Left forelimb (tissue), 1 donor: Measurements from ENCODE around the gene PRKG1.

ENCODE experiments used
- DNase-seq: peaks from one replicate; pipeline ENCODE4 v3.0.0-alpha.2; 2018; ENCODE audit warnings: low spot score

PRKG1 gene

GRCh38 chr10:52265131-52265926 is 1191.0 kb downstream of the PRKG1 start:
- DNase-seq: no peak

DNA sequence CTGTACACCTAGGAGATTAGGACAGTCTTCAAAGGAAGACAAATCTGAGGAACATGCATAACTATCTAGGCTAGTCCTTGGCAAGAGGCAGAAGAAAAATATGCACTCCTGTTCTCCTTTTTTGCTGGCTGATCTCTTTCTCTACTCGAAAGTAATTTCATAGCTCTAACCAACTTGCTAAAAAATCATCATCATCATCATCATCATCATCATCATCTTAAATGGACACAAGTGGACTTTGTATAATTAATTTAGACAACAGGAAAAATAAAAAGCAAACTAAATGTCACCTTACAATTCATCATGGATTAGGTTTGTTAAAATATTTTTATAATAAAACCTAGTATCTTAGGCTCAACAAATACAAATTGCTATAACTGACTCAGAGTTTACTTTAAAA is 1192.6 kb downstream of the PRKG1 start:
- no peak for DNase-seq

- no peak for DNase-seq
Measured at GRCh38 chr10:52268790-52269189, 1194.5 kb downstream of the PRKG1 start.

GRCh38 chr10:52269233-52269632 is 1194.9 kb downstream of the PRKG1 start:
- DNase-seq: no peak

GRCh38 chr10:52276163-52276562 is 1201.9 kb downstream of the PRKG1 start:
- DNase-seq: no peak

- DNase-seq: no peak
Measured at GRCh38 chr10:52276986-52277385, 1202.7 kb downstream of the PRKG1 start.

DNA sequence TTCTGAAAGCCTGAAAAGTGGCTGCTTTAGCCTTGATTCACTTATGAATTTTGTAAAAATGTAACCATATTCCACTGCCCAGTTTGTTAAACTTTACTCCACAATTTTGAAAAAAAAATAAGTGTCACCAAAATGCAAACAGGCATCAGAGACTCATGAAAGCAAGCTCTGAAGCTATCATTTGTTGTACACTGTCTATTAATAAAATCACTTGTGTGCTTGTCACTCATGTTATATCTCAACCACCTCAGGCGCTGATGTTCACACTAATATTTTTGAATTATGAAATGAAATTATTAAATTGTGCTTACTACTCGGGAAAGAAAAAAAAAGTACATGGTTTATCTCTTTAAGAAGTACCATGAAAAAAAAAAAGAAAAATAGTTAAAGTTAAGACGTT is 1205.3 kb downstream of the PRKG1 start:
- no peak for DNase-seq

DNA sequence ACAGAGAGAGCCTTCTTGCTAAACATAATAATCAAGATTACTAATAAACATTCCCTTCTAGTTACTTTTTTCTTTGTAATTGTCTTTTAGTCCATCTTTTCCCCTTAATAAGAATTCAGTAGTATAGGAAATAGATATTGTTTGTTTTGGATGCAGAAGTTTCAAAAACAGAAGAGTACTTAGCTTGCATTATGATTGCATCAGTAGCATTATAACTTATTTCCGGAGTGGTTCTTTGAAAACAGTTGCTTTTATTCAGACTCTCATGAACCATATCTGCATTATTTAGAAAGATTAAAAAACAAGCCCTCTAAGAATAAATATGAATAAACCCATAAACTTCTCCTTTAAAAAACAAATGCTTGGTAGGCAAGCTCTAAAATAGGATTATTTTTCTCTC is 1205.8 kb downstream of the PRKG1 start:
- no peak for DNase-seq

DNA sequence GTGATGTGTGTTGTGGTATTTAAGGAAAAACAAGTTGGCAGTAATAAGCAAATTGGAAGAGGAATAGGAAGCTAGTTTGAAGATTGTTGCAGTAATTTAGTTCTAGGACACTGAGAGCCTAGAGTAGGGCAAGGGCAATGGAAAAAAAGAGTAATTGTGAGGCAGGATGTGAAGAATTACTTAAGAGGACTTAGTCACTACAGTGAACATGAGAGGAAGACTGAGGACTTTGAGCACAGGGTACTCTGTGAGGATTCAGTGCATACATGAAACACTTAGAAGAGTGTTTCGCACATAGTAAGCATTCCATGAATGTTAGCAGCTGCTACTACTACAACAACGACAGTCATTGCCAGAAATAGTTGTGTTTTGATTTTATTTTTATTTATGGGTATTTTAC is 1208.9 kb downstream of the PRKG1 start:
- DNase-seq: no peak

DNA sequence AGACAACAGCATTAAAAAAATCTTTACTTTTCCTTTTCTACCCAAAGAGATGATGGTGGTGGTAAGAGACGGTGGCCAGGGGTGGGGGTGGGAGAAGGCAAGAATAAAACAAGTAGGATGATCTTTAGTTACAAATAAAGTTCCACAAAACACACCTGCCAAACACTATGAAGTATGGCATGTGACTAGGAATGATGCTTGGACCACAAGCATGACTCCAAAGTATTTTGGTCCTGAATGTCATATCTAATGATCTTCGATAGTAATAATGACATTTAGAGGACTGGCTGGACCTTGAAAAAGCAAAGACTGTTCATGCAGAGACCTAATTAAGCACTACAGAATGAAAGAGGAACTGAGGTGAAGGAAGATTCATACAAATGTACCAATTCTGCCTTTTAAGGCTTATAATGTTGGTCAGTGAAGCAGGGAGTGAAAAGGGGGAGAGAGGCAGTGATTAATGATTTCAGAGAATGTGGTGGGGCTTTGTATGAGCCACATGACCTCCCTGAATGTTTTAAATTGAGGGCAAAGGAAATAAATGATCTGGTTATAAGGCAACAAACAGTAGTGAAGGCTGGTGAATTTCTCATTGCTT is 1210.2 kb downstream of the PRKG1 start:
- DNase-seq: no peak

DNA sequence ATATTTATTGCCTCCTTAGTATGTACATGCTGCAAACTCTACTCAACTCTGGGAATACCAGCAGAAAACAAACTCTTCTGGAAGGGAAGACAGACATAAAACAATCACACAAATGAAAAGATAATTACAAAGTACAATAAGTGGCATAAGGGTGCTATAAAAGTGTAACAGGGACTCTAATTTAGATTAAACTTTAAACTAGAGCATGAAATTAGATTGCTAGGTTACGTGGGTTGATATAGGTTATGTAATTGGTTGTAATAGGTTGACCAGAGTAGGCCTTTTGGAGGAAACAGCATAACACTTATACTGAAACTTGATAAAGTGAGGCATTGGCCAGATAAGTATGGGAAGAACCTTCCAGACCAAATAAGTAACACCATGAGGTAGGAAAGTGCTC is 1213.6 kb downstream of the PRKG1 start:
- DNase-seq: no peak

DNA sequence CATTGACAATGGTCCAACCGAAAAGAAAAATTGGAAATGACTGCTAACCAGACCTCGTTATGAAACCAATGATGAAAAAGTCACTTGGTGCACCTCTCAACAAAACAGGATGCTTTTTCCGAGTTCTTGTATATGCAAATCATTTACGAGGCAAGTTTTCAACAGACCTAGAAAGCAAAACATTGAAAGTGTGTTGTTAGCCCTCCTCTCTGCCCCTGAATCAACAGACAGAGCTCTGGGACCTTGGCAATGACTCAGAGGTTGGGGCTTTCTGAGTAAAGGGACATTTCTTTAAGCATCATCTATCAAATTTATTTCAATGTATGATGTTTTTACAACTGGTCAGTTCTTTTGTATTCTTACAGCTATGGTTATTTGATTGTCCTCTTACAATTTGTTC is 1223.5 kb downstream of the PRKG1 start:
- no peak for DNase-seq

GRCh38 chr10:52300599-52301277 is 1226.5 kb downstream of the PRKG1 start:
- DNase-seq: no peak

GRCh38 chr10:52308251-52309031 is 1234.2 kb downstream of the PRKG1 start:
- DNase-seq: peak; percentile 79

DNA sequence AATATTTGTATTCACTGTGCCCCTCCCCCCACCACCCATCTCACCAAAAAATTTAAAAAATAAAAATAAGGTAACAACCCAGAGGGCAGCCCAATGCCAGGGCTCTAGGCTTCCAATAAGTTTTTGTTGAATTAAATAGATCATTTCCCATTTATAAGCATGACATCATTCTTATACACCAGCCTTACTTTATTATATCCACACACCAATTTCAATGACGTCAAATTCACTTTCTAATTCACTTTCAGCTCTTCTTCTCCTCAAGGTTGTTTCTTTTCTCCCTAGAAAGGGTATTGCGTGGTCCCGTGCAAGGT is 1238.6 kb downstream of the PRKG1 start:
- no peak for DNase-seq

- DNase-seq: no peak
Measured at GRCh38 chr10:52313256-52313932, 1239.1 kb downstream of the PRKG1 start.

DNA sequence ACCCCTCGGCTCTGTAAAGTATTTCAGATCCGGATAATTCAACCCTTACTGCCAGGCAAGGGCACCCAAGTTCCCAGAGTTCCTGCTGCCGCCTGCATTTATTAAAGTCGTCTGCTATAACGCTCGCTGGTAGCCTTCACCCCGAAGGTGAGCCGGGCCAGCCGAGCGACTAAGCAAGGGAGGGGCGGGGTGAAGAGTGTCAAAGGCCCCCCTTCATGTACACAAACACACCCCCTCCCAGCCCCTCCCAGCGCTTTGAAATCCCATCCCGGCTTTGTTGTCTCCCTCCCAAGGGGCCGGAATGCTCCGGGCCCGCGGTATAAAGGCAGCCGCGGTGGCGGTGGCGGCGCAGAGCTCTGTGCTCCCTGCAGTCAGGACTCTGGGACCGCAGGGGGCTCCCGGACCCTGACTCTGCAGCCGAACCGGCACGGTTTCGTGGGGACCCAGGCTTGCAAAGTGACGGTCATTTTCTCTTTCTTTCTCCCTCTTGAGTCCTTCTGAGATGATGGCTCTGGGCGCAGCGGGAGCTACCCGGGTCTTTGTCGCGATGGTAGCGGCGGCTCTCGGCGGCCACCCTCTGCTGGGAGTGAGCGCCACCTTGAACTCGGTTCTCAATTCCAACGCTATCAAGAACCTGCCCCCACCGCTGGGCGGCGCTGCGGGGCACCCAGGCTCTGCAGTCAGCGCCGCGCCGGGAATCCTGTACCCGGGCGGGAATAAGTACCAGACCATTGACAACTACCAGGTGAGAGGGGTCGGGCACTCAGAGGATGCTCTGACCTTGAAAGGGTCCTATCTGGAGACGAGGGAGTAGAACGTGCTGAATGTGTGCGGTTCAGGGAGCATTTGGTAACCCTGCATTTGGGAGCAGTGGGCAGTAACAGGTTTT is 1239.9 kb downstream of the PRKG1 start, which contains the start of gene DKK1:
Gene DKK1 (plus strand): TSS at position 349 of the 889 bp plus-strand sequence. CDS start 154 bp downstream, at position 503.
- peak; percentile 72 for DNase-seq

DNA sequence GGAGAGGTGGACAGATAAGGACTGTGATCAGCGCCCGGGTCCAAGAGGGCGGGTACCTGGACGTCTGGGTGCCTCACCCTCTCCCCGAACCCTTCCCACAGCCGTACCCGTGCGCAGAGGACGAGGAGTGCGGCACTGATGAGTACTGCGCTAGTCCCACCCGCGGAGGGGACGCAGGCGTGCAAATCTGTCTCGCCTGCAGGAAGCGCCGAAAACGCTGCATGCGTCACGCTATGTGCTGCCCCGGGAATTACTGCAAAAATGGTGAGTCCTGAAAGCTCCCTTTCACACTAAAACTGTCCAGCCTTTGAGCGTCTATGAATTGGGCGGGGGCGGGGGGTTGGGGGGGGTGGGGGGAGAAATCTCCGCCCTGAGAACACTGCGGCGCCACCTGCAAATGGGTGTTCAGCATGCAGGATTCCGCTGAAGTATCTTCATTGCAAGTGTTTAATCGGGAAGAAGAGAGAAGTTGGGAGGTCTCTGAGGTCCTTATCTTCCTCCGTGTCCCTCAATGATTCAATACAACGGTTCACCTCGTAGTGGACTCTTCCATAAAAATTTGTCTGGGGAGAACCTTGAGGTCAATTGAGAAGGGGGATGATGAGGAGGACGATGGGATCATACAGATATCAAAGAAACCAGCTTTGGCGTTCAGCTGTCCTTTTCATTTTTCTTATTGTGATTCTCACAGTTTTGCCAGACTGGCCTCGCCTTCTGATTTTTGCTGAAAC is 1240.7 kb downstream of the PRKG1 start:
- no peak for DNase-seq

GRCh38 chr10:52316001-52316400 is 1241.7 kb downstream of the PRKG1 start:
- DNase-seq: no peak

- no peak for DNase-seq
Measured at GRCh38 chr10:52316500-52316899, 1242.2 kb downstream of the PRKG1 start.
